Endothelial cell of umbilical vein (primary cell): Measurements from ENCODE around the gene CHURC1. TPM values are rescaled to one million over a fixed set of nuclear protein-coding genes. Genes with fewer than 3 reads are reported as not detected.

ENCODE experiments used
- BruUV-seq: library from RNA; stranded (reverse); fragments of 400-500 nt; replicated peaks from 2 replicates; lab custom pipeline; 2021; lab: Mats Ljungman, UMichigan
- CTCF ChIA-PET: fragments of 300-600, 350-600 bp; sonication (Branson Sonifier 250); formaldehyde crosslinking; loops from one replicate; lab custom pipeline; 2021; ENCODE audit warnings: antibody characterized with exemption, inconsistent platforms; lab: Charles Lee
- POLR2A ChIA-PET: fragments of 300-600, 350-600 bp; sonication (Branson Sonifier 250); formaldehyde crosslinking; loops from one replicate; lab custom pipeline; 2021; ENCODE audit warnings: antibody characterized with exemption, inconsistent platforms; lab: Charles Lee
- DNase-seq: peaks from one replicate; pipeline ENCODE4 v3.0.0-alpha.2; 2011; ENCODE audit warnings: low read depth, low spot score
- FAIRE-seq: peaks from 2 replicates; lab custom pipeline; 2011; peaks lifted over from hg19 to GRCh38; lab: Jason Lieb, UNC
- H2AFZ ChIP-seq: 2 replicates; pipeline ENCODE4 v1.6.0; 2012; ENCODE audit warnings: low read depth, low read length, control low read depth, inconsistent platforms
- H3K27ac ChIP-seq: 2 replicates; pipeline ENCODE4 v1.5.1; 2011; ENCODE audit warnings: low read depth, mild to moderate bottlenecking, control low read depth, low read length, moderate library complexity; ENCODE audit not compliant: insufficient read depth
- H3K27me3 ChIP-seq, 2 experiments: 2 replicates each; pipeline versions ENCODE4 v1.6.0 to v1.6.1; 2011; ENCODE audit warnings: low read length in 2 of 2, mixed read lengths in 1 of 2; ENCODE audit not compliant: control insufficient read depth in 2 of 2, insufficient read depth in 2 of 2
- H3K36me3 ChIP-seq, 2 experiments: 2 replicates in 1 of 2; 3 replicates in 1 of 2; pipeline ENCODE4 v1.5.1; 2011; ENCODE audit warnings: low read length in 2 of 2, mild to moderate bottlenecking in 1 of 2, moderate library complexity in 1 of 2; ENCODE audit not compliant: control insufficient read depth in 2 of 2, insufficient read depth in 2 of 2; ENCODE audit errors: extremely low read depth in 1 of 2
- H3K4me1 ChIP-seq: 3 replicates; pipeline ENCODE4 v1.5.1; 2011; ENCODE audit warnings: mild to moderate bottlenecking, low read length; ENCODE audit not compliant: control insufficient read depth, insufficient read depth; ENCODE audit errors: extremely low read depth
- H3K4me2 ChIP-seq: 2 replicates; pipeline ENCODE4 v1.6.1; 2011; ENCODE audit warnings: low read length, control low read depth, mixed read lengths; ENCODE audit not compliant: insufficient read depth
- H3K4me3 ChIP-seq, 3 experiments: fragments of 200-600 bp in 1 of 3; sonication (generic), shearing (Covaris generic) in 1 of 3; replicated peaks in 1 of 3; 2 replicates each; pipeline ENCODE4 v1.5.1; 2011 to 2016; ENCODE audit warnings: control low read depth in 3 of 3, low read length in 3 of 3, mild to moderate bottlenecking in 2 of 3, inconsistent platforms in 1 of 3, low read depth in 1 of 3, moderate library complexity in 1 of 3; ENCODE audit not compliant: insufficient read depth in 1 of 3
- H3K79me2 ChIP-seq: 2 replicates; pipeline ENCODE4 v1.6.0; 2012; ENCODE audit warnings: low read length, inconsistent platforms; ENCODE audit not compliant: control insufficient read depth, insufficient read depth
- H3K9ac ChIP-seq: replicated peaks from 2 replicates; pipeline ENCODE3; 2011; ENCODE audit warnings: low read length, control low read depth; ENCODE audit not compliant: insufficient read depth; ENCODE audit errors: extremely low read depth
- H3K9me1 ChIP-seq: replicated peaks from 3 replicates; pipeline ENCODE4 v1.6.0; 2011; ENCODE audit warnings: mild to moderate bottlenecking, low read length; ENCODE audit not compliant: control insufficient read depth, insufficient read depth; ENCODE audit errors: extremely low read depth
- H3K9me3 ChIP-seq: replicated peaks from 2 replicates; pipeline ENCODE4 v1.5.1; 2012; ENCODE audit warnings: low read length, inconsistent platforms; ENCODE audit not compliant: control insufficient read depth, insufficient read depth
- H4K20me1 ChIP-seq: replicated peaks from 2 replicates; pipeline ENCODE3; 2011; ENCODE audit warnings: mild to moderate bottlenecking, low read length; ENCODE audit not compliant: control insufficient read depth, insufficient read depth; ENCODE audit errors: extremely low read depth
- EZH2 ChIP-seq: IDR thresholded peaks from 2 replicates; pipeline ENCODE4 v1.6.1; 2012; ENCODE audit warnings: borderline replicate concordance, low read depth, mild to moderate bottlenecking, moderate library complexity, low read length, inconsistent platforms; ENCODE audit not compliant: severe bottlenecking
- FOS ChIP-seq: IDR thresholded peaks from 2 replicates; pipeline ENCODE4 v1.6.1; 2011; ENCODE audit warnings: mild to moderate bottlenecking, low read length, moderate library complexity, borderline replicate concordance; ENCODE audit not compliant: insufficient read depth
- GATA2 ChIP-seq: IDR thresholded peaks from 2 replicates; pipeline ENCODE4 v1.7.0; 2011; ENCODE audit warnings: low read depth, mild to moderate bottlenecking, moderate library complexity, mixed read lengths, low read length; ENCODE audit not compliant: insufficient read length, insufficient read depth
- JUN ChIP-seq: IDR thresholded peaks from 2 replicates; pipeline ENCODE4 v1.6.1; 2011; ENCODE audit warnings: borderline replicate concordance, low read depth; ENCODE audit not compliant: insufficient read length, insufficient read depth
- MYC ChIP-seq: IDR thresholded peaks from one replicate; pipeline ENCODE4 v1.6.1; 2011; ENCODE audit warnings: mild to moderate bottlenecking, low read depth, low read length
- POLR2A ChIP-seq: IDR thresholded peaks from 2 replicates; pipeline ENCODE4 v1.6.1; 2012; ENCODE audit warnings: low read depth, mild to moderate bottlenecking, control low read depth, low read length
- POLR2AphosphoS5 ChIP-seq: IDR thresholded peaks from 2 replicates; pipeline ENCODE4 v1.6.1; 2012; ENCODE audit warnings: low read depth, mild to moderate bottlenecking, control low read depth, low read length, moderate library complexity; ENCODE audit not compliant: insufficient read depth
- dilution Hi-C: fragments of 300-500 bp; cut with MboI; formaldehyde crosslinking; loops from one replicate; pipeline ENCODE4 v1.15.0; 2019; ENCODE audit warnings: low sequenced_read_pairs; ENCODE audit not compliant: extremely low pct_ligation_motif_present
- intact Hi-C: fragments of 100-400 bp; cut with micrococcal nuclease; formaldehyde crosslinking; loops from one replicate; pipeline ENCODE4 v1.10.0; 2022
- polyA plus RNA-seq, 4 experiments: library from polyadenylated mRNA; depleted of rRNA in 3 of 4; stranded (reverse) in 3 of 4; unstranded in 1 of 4; fragments of >200 nt; gene quantifications; 2 replicates each; pipeline versions ENCODE4 v1.2.1 to v1.2.3, GENCODE V29; 2011 to 2012; ENCODE audit warnings: missing spikeins in 1 of 4
- total RNA-seq: library from RNA; stranded (reverse); gene quantifications from 2 replicates; pipeline ENCODE4 v1.2.3, GENCODE V29; 2021
- TF ChIP-seq, protein P1 (sequence below): IDR thresholded peaks from 2 replicates; pipeline ENCODE4 v1.6.1; 2011; ENCODE audit not compliant: insufficient read depth, insufficient read length
- TF ChIP-seq, protein P2 (sequence below), 2 donors: IDR thresholded peaks; 1 replicate in 1 of 2; 2 replicates in 1 of 2; pipeline ENCODE4 v1.5.1; 2011; ENCODE audit warnings: low read length in 2 of 2, mild to moderate bottlenecking in 2 of 2, moderate library complexity in 2 of 2, control low read depth in 1 of 2, inconsistent platforms in 1 of 2, low read depth in 1 of 2; ENCODE audit not compliant: insufficient read depth in 1 of 2; ENCODE audit errors: extremely low read depth in 1 of 2

Gene CHURC1
- total and polyA plus RNA-seq, 2 donors (not counting 3 experiments of a cell fraction or from before 2014, with no cell fraction given): 44.4 to 62.2 TPM

DNA sequence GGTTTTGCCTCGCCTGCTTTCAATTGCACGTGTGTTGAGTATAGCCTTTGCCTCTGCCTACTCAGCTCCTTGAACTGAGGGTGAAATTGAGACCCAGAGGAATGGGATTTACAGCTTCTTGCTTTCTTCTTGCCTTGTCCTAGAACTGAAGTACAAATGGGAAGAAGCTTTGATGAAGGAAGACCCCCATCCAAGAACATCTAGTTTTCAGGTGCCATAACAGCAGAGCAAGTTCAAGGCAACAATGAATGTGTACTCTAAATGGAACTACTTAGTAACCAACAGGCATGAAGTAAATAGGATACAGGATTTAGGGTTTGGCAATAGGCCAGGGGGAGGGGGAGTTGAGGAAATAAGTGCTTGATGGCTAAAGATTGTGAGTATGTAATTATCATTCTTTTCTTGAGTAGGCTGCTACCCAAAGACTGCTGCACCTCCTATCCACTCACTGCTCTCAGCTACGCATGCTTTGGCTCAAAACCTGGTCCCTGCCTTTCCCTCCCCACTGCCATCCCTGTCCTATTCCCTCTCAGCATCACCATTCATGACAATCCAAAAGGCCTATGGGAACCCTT is 26.2 kb downstream of the CHURC1 start:
- BruUV-seq: no TSS peak
- Histone ChIP-seq H3K4me3 (no peak overlapping the region), H3K27ac (no peak overlapping the region), H3K36me3 (no peaks in the 10 kb centered on the region), H3K9me1 (no peaks in the 10 kb centered on the region), H4K20me1 (no peaks in the 10 kb centered on the region), H3K27me3 (no peaks in the 10 kb centered on the region), H3K4me1 (no peaks in the 10 kb centered on the region), H3K79me2 (no peaks in the 10 kb centered on the region), H3K4me2 (no peak overlapping the region), H2AFZ (no peak overlapping the region), H3K9me3 (no peaks in the 10 kb centered on the region), H3K9ac (no peak overlapping the region)
- ChIA-PET CTCF (interaction anchor here (0.7 to 1.2 kb wide), 2 partner anchors 12 to 30 kb away, joined by 3 read pairs; no protein-coding TSS in a partner anchor), POLR2A (no interaction called here)
- DNase-seq: no peak
- intact Hi-C loops: no loop called here
- FAIRE-seq: no peak
- TF ChIP-seq, protein P1, sequence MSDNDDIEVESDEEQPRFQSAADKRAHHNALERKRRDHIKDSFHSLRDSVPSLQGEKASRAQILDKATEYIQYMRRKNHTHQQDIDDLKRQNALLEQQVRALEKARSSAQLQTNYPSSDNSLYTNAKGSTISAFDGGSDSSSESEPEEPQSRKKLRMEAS: no peak
- TF ChIP-seq GATA2 (no peak), MYC (no peak), POLR2A (no peak), EZH2 (no peak), JUN (no peak), FOS (no peak), POLR2AphosphoS5 (no peak)
- TF ChIP-seq, protein P2, sequence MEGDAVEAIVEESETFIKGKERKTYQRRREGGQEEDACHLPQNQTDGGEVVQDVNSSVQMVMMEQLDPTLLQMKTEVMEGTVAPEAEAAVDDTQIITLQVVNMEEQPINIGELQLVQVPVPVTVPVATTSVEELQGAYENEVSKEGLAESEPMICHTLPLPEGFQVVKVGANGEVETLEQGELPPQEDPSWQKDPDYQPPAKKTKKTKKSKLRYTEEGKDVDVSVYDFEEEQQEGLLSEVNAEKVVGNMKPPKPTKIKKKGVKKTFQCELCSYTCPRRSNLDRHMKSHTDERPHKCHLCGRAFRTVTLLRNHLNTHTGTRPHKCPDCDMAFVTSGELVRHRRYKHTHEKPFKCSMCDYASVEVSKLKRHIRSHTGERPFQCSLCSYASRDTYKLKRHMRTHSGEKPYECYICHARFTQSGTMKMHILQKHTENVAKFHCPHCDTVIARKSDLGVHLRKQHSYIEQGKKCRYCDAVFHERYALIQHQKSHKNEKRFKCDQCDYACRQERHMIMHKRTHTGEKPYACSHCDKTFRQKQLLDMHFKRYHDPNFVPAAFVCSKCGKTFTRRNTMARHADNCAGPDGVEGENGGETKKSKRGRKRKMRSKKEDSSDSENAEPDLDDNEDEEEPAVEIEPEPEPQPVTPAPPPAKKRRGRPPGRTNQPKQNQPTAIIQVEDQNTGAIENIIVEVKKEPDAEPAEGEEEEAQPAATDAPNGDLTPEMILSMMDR (IDR thresholded peaks at IDR 0.05; ENCODE audit: extremely low read depth in 1 of 2, insufficient read depth in 1 of 2, low read depth in 1 of 2, low read length in 2 of 2): no peak
- dilution Hi-C loops: no loop called here
